H9 (cell line): ENCODE data around the gene C2orf15. TPM values are rescaled to one million over a fixed set of nuclear protein-coding genes. Genes with fewer than 3 reads are reported as not detected.
A peak's percentile ranks its signal among the peaks of the same experiment; 100 is the strongest.

Source experiments
- DNase-seq: peaks from one replicate; pipeline ENCODE4 v3.0.0-alpha.2; 2017
- H2AFZ ChIP-seq: one replicate; pipeline ENCODE4 v1.6.1; 2013; ENCODE audit warnings: mild to moderate bottlenecking, low read length, control low read depth, moderate library complexity
- H2AK5ac ChIP-seq: 2 replicates; pipeline ENCODE4 v1.6.1; 2013; ENCODE audit warnings: low read length, control low read depth, mixed read lengths; ENCODE audit not compliant: insufficient read length
- H2BK120ac ChIP-seq: one replicate; pipeline ENCODE4 v1.6.1; 2013; ENCODE audit warnings: low read depth, mild to moderate bottlenecking, low read length, control low read depth, inconsistent platforms; ENCODE audit not compliant: poor library complexity, severe bottlenecking
- H2BK12ac ChIP-seq: 2 replicates; pipeline ENCODE4 v1.6.1; 2013; ENCODE audit warnings: low read length, control low read depth, mixed read lengths, low read depth; ENCODE audit not compliant: insufficient read length
- H2BK15ac ChIP-seq: 2 replicates; pipeline ENCODE4 v1.6.1; 2013; ENCODE audit warnings: low read depth, low read length, control low read depth
- H2BK20ac ChIP-seq: one replicate; pipeline ENCODE4 v1.6.1; 2013; ENCODE audit warnings: low read depth, mild to moderate bottlenecking, low read length, control low read depth, inconsistent platforms; ENCODE audit not compliant: poor library complexity, severe bottlenecking
- H2BK5ac ChIP-seq: 2 replicates; pipeline ENCODE4 v1.6.1; 2013; ENCODE audit warnings: low read length, control low read depth, mixed read lengths; ENCODE audit not compliant: insufficient read length
- H3K14ac ChIP-seq: 2 replicates; pipeline ENCODE4 v1.6.1; 2013; ENCODE audit warnings: low read length, control low read depth; ENCODE audit not compliant: insufficient read depth
- H3K18ac ChIP-seq: 2 replicates; pipeline ENCODE4 v1.6.1; 2013; ENCODE audit warnings: low read depth, mild to moderate bottlenecking, mixed read lengths, low read length, control low read depth; ENCODE audit not compliant: insufficient read length
- H3K23ac ChIP-seq: 2 replicates; pipeline ENCODE4 v1.6.1; 2013; ENCODE audit warnings: low read length, control low read depth, mixed read lengths, low read depth; ENCODE audit not compliant: insufficient read length
- H3K23me2 ChIP-seq: 2 replicates; pipeline ENCODE4 v1.6.1; 2013; ENCODE audit warnings: low read depth, mild to moderate bottlenecking, mixed read lengths, low read length, control low read depth; ENCODE audit not compliant: insufficient read length, poor library complexity, severe bottlenecking
- H3K27ac ChIP-seq: 2 replicates; pipeline ENCODE4 v1.5.1; 2013; ENCODE audit warnings: low read length, control low read depth, mixed read lengths, low read depth; ENCODE audit not compliant: insufficient read length
- H3K27me3 ChIP-seq: 2 replicates; pipeline ENCODE4 v1.6.1; 2013; ENCODE audit warnings: low read length, control low read depth, inconsistent platforms; ENCODE audit not compliant: insufficient read depth
- H3K4ac ChIP-seq: 2 replicates; pipeline ENCODE4 v1.6.1; 2013; ENCODE audit warnings: low read depth, mild to moderate bottlenecking, control low read depth, inconsistent platforms, low read length, moderate library complexity
- H3K4me1 ChIP-seq: 2 replicates; pipeline ENCODE4 v1.6.1; 2013; ENCODE audit warnings: low read length, control low read depth, inconsistent platforms; ENCODE audit not compliant: insufficient read depth
- H3K4me2 ChIP-seq: 2 replicates; pipeline ENCODE4 v1.6.1; 2013; ENCODE audit warnings: low read length, control low read depth, mixed read lengths; ENCODE audit not compliant: insufficient read length, insufficient read depth
- H3K56ac ChIP-seq: 2 replicates; pipeline ENCODE4 v1.6.1; 2013; ENCODE audit warnings: low read depth, mild to moderate bottlenecking, mixed read lengths, low read length, control low read depth; ENCODE audit not compliant: insufficient read length
- H3K79me1 ChIP-seq: 2 replicates; pipeline ENCODE4 v1.6.1; 2013; ENCODE audit warnings: low read depth, mild to moderate bottlenecking, moderate library complexity, low read length, control low read depth, inconsistent platforms; ENCODE audit not compliant: insufficient read depth, poor library complexity, severe bottlenecking
- H3K79me2 ChIP-seq: 2 replicates; pipeline ENCODE4 v1.6.1; 2013; ENCODE audit warnings: low read length, control low read depth, inconsistent platforms; ENCODE audit not compliant: insufficient read depth
- H3K9ac ChIP-seq: 2 replicates; pipeline ENCODE4 v1.6.1; 2013; ENCODE audit warnings: low read length, control low read depth, mixed read lengths; ENCODE audit not compliant: insufficient read length; ENCODE audit errors: extremely low read depth
- H3K9me3 ChIP-seq: one replicate; pipeline ENCODE4 v1.6.1; 2013; ENCODE audit warnings: low read depth, low read length, inconsistent platforms; ENCODE audit not compliant: control insufficient read depth
- H3T11ph ChIP-seq: one replicate; pipeline ENCODE4 v1.6.1; 2013; ENCODE audit warnings: mild to moderate bottlenecking, low read length, control low read depth, inconsistent platforms
- H4K20me1 ChIP-seq: one replicate; pipeline ENCODE4 v1.6.1; 2013; ENCODE audit not compliant: control insufficient read depth, insufficient read length, insufficient read depth
- H4K5ac ChIP-seq: 2 replicates; pipeline ENCODE4 v1.6.1; 2013; ENCODE audit warnings: low read depth, mild to moderate bottlenecking, mixed read lengths, low read length, control low read depth; ENCODE audit not compliant: insufficient read length
- H4K8ac ChIP-seq: replicated peaks from 2 replicates; pipeline ENCODE4 v1.6.1; 2013; ENCODE audit warnings: low read length, control low read depth, mixed read lengths, low read depth; ENCODE audit not compliant: insufficient read length
- H4K91ac ChIP-seq: 2 replicates; pipeline ENCODE4 v1.6.1; 2013; ENCODE audit warnings: low read depth, mild to moderate bottlenecking, moderate library complexity, mixed read lengths, low read length, control low read depth; ENCODE audit not compliant: insufficient read length
- H3K27ac Mint-ChIP-seq, 3 experiments: 2 replicates in 2 of 3; 3 replicates in 1 of 3; pipeline ENCODE4 v1.8.0; 2020 to 2021; ENCODE audit warnings: mixed read lengths in 3 of 3, mild to moderate bottlenecking in 1 of 3, moderate library complexity in 1 of 3
- H3K27me3 Mint-ChIP-seq: 2 replicates; pipeline ENCODE4 v1.8.0; 2021; ENCODE audit warnings: low read depth, mild to moderate bottlenecking, moderate library complexity, mixed read lengths
- H3K36me3 Mint-ChIP-seq, 3 experiments: 2 replicates in 2 of 3; 3 replicates in 1 of 3; pipeline ENCODE4 v1.8.0; 2020 to 2021; ENCODE audit warnings: low read depth in 3 of 3, mixed read lengths in 3 of 3; ENCODE audit not compliant: insufficient read depth in 1 of 3
- H3K4me1 Mint-ChIP-seq, 2 experiments: 2 replicates each; pipeline ENCODE4 v1.8.0; 2020; ENCODE audit warnings: mixed read lengths in 2 of 2
- H3K4me3 Mint-ChIP-seq, 2 experiments: 2 replicates in 1 of 2; 3 replicates in 1 of 2; pipeline ENCODE4 v1.8.0; 2020 to 2021; ENCODE audit warnings: mild to moderate bottlenecking in 2 of 2, mixed read lengths in 2 of 2, moderate library complexity in 1 of 2
- H3K9me3 Mint-ChIP-seq, 2 experiments: 2 replicates in 1 of 2; 3 replicates in 1 of 2; pipeline ENCODE4 v1.8.0; 2020; ENCODE audit warnings: mild to moderate bottlenecking in 2 of 2, mixed read lengths in 2 of 2, moderate library complexity in 1 of 2
- WGBS: extraction: QIAGEN DNeasy Blood & Tissue Kit; methylation state at CpG from one replicate; pipeline ENCODE4 v1.1.7; 2013; ENCODE audit warnings: missing lambda C conversion rate, low lambda C conversion rate, mixed read lengths; ENCODE audit not compliant: insufficient read length; ENCODE audit errors: extremely low coverage; 5-methylcytosine and 5-hydroxymethylcytosine counted together
- total RNA-seq: library from RNA; stranded (reverse); gene quantifications from 2 replicates; pipeline ENCODE4 v1.2.1, GENCODE V29; 2021
- TF ChIP-seq, protein P1 (sequence below): fragments of 200-600 bp; sonication (generic); conservative IDR thresholded peaks from 3 replicates; pipeline ENCODE4 v1.8.0; 2021; ENCODE audit warnings: antibody characterized with exemption, mild to moderate bottlenecking

C2orf15 gene
- total RNA-seq, 1 experiment from 2014 or later = 6.2 TPM

DNA sequence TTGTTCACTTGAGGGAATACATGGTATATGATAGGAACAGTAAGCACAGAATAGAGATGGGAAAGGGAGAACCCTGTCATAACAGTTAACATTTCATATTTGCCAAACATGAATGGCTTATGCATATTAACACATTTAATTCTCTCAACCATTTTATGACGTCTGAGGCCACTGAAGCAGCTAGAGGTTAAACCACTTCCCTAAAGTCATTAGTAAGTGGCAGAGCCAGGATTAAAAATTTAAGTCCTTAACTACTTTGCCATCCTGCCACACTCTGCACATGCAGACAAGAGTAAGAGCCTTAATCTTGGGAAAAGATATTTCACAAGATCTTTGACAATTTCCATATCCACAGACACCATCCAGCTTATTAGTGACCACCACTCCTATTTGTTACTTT, 15.4 kb downstream of the C2orf15 start:
- H3K36me3 Mint-ChIP-seq = peaks cover 10 to 24% (median 18%) of the 10 kb centered on the region in 3 experiments; a peak in 6 of 7 replicates
- no peak overlapping the region for H3T11ph ChIP-seq
- no peak overlapping the region for H3K14ac ChIP-seq
- no peaks in the 10 kb centered on the region for H3K9me3 Mint-ChIP-seq
- H3K27me3 ChIP-seq = no peaks in the 10 kb centered on the region
- WGBS = no CpG with 5 or more reads among the region's 1 CpG
- no peak overlapping the region for H2AK5ac ChIP-seq
- H2BK5ac ChIP-seq = no peak overlapping the region
- H4K20me1 ChIP-seq = peaks cover 2% of the 10 kb centered on the region
- H3K4me3 Mint-ChIP-seq = peak overlapping the region in 1 of 2 experiments; percentile 19; a peak in 1 of 5 replicates
- H3K56ac ChIP-seq = no peak overlapping the region
- no peak overlapping the region for H4K8ac ChIP-seq
- peaks cover 15 to 20% of the 10 kb centered on the region in 2 experiments for H3K4me1 Mint-ChIP-seq
- peaks cover 14% of the 10 kb centered on the region for H3K23me2 ChIP-seq
- no peaks in the 10 kb centered on the region for H3K27me3 Mint-ChIP-seq
- no peak overlapping the region; a peak in 1 of 7 replicates for H3K27ac Mint-ChIP-seq
- H3K79me2 ChIP-seq = no peaks in the 10 kb centered on the region; the same call in 1 of the 2 replicates
- no peak overlapping the region for H2AFZ ChIP-seq
- H4K5ac ChIP-seq = no peak overlapping the region
- H3K9ac ChIP-seq = no peak overlapping the region
- no peak overlapping the region for H3K27ac ChIP-seq
- H3K4ac ChIP-seq = no peak overlapping the region
- no peaks in the 10 kb centered on the region for H3K79me1 ChIP-seq
- H4K91ac ChIP-seq = no peak overlapping the region
- no peak for DNase-seq
- no peak overlapping the region for H3K18ac ChIP-seq
- H2BK12ac ChIP-seq = no peak overlapping the region
- no peak overlapping the region for H2BK20ac ChIP-seq
- H2BK120ac ChIP-seq = no peak overlapping the region
- H3K9me3 ChIP-seq = no peaks in the 10 kb centered on the region
- no peak overlapping the region for H3K4me2 ChIP-seq
- no peak overlapping the region for H3K23ac ChIP-seq
- 0 out of 2 replicates have a peak, but pooled peaks cover 2% of the 10 kb centered on the region for H3K4me1 ChIP-seq
- no peak overlapping the region for H2BK15ac ChIP-seq
- TF ChIP-seq, protein P1, sequence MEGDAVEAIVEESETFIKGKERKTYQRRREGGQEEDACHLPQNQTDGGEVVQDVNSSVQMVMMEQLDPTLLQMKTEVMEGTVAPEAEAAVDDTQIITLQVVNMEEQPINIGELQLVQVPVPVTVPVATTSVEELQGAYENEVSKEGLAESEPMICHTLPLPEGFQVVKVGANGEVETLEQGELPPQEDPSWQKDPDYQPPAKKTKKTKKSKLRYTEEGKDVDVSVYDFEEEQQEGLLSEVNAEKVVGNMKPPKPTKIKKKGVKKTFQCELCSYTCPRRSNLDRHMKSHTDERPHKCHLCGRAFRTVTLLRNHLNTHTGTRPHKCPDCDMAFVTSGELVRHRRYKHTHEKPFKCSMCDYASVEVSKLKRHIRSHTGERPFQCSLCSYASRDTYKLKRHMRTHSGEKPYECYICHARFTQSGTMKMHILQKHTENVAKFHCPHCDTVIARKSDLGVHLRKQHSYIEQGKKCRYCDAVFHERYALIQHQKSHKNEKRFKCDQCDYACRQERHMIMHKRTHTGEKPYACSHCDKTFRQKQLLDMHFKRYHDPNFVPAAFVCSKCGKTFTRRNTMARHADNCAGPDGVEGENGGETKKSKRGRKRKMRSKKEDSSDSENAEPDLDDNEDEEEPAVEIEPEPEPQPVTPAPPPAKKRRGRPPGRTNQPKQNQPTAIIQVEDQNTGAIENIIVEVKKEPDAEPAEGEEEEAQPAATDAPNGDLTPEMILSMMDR = no peak
